HCT116 (cell line): ENCODE results near the gene CCDC137.

Experiments
- CEBPB ChIP-seq: IDR thresholded peaks from 2 replicates; pipeline ENCODE4 v1.6.1; 2012; ENCODE audit warnings: low read depth
- POLR2AphosphoS5 ChIP-seq: IDR thresholded peaks from 2 replicates; pipeline ENCODE4 v1.6.1; 2011; ENCODE audit warnings: mild to moderate bottlenecking, low read depth, low read length, moderate library complexity
- TF ChIP-seq, protein P1 (sequence below), 3 experiments: fragments of 200-600 bp in 1 of 3; sonication (generic) in 1 of 3; IDR thresholded peaks in 2 of 3; conservative IDR thresholded peaks in 1 of 3; 2 replicates each; pipeline ENCODE4 v1.5.1; 2012 to 2017; ENCODE audit warnings: low read depth in 2 of 3, low read length in 2 of 3, antibody characterized with exemption in 1 of 3, borderline replicate concordance in 1 of 3, control low read depth in 1 of 3, mild to moderate bottlenecking in 1 of 3, mixed read lengths in 1 of 3, mixed run types in 1 of 3, moderate library complexity in 1 of 3; ENCODE audit not compliant: insufficient read depth in 1 of 3
- TF ChIP-seq, protein P2 (sequence below): IDR thresholded peaks from 2 replicates; pipeline ENCODE4 v1.6.1; 2012; ENCODE audit warnings: low read depth

DNA sequence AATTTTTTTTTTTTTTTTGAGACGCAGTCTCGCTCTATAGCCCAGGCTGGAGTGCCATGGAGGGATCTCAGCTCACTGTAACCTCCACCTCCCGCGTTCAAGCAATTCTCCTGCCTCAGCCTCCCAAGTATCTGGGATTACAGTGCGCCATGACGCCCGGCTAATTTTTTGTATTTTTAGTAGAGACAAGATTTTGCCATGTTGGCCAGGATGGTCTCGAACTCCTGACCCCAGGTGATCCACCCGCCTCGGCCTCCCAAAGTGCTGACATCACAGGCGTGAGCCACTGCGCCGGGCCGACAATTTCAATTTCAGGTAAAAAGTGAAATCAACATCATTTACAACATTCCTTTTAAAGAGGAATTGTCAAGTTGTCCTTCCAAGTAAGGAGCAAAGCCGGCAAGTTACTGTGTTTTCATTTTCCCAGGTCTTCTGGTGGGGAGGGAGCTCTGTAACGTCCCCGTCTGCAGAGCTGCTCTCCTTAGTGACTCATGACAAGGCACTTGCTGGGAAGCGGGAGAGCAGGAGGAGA is 30.5 kb upstream of the CCDC137 start:
- no peak for TF ChIP-seq POLR2AphosphoS5
- TF ChIP-seq, protein P1, sequence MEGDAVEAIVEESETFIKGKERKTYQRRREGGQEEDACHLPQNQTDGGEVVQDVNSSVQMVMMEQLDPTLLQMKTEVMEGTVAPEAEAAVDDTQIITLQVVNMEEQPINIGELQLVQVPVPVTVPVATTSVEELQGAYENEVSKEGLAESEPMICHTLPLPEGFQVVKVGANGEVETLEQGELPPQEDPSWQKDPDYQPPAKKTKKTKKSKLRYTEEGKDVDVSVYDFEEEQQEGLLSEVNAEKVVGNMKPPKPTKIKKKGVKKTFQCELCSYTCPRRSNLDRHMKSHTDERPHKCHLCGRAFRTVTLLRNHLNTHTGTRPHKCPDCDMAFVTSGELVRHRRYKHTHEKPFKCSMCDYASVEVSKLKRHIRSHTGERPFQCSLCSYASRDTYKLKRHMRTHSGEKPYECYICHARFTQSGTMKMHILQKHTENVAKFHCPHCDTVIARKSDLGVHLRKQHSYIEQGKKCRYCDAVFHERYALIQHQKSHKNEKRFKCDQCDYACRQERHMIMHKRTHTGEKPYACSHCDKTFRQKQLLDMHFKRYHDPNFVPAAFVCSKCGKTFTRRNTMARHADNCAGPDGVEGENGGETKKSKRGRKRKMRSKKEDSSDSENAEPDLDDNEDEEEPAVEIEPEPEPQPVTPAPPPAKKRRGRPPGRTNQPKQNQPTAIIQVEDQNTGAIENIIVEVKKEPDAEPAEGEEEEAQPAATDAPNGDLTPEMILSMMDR (IDR thresholded peaks at IDR 0.05 in 2 of 3, conservative IDR thresholded peaks at IDR 0.05 in 1 of 3; ENCODE audit: borderline replicate concordance in 1 of 3, insufficient read depth in 1 of 3, low read depth in 2 of 3, low read length in 2 of 3) = no peak
- TF ChIP-seq, protein P2, sequence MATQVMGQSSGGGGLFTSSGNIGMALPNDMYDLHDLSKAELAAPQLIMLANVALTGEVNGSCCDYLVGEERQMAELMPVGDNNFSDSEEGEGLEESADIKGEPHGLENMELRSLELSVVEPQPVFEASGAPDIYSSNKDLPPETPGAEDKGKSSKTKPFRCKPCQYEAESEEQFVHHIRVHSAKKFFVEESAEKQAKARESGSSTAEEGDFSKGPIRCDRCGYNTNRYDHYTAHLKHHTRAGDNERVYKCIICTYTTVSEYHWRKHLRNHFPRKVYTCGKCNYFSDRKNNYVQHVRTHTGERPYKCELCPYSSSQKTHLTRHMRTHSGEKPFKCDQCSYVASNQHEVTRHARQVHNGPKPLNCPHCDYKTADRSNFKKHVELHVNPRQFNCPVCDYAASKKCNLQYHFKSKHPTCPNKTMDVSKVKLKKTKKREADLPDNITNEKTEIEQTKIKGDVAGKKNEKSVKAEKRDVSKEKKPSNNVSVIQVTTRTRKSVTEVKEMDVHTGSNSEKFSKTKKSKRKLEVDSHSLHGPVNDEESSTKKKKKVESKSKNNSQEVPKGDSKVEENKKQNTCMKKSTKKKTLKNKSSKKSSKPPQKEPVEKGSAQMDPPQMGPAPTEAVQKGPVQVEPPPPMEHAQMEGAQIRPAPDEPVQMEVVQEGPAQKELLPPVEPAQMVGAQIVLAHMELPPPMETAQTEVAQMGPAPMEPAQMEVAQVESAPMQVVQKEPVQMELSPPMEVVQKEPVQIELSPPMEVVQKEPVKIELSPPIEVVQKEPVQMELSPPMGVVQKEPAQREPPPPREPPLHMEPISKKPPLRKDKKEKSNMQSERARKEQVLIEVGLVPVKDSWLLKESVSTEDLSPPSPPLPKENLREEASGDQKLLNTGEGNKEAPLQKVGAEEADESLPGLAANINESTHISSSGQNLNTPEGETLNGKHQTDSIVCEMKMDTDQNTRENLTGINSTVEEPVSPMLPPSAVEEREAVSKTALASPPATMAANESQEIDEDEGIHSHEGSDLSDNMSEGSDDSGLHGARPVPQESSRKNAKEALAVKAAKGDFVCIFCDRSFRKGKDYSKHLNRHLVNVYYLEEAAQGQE = no peak
- TF ChIP-seq CEBPB = no peak
